ENCODE data around the gene FSCN2.

- TF ChIP-seq REST (IDR thresholded peaks at IDR 0.05; ENCODE audit: unreplicated experiment) (no peak), EZH2 (IDR thresholded peaks at IDR 0.05; ENCODE audit: low read depth, unreplicated experiment) (no peak), EZH2phosphoT487 (IDR thresholded peaks at IDR 0.05; ENCODE audit: unreplicated experiment) (no peak), POLR2AphosphoS5 (IDR thresholded peaks at IDR 0.05; ENCODE audit: low read depth) (no peak), ZNF114 (CRISPR knock-in tag; IDR thresholded peaks at IDR 0.05) (no peak), ZNF331 (CRISPR knock-in tag; IDR thresholded peaks at IDR 0.05; ENCODE audit: low read depth) (no peak), CREB1 (CRISPR knock-in tag; IDR thresholded peaks at IDR 0.05; ENCODE audit: low read depth) (no peak), JUNB (IDR thresholded peaks at IDR 0.05; ENCODE audit: unreplicated experiment) (no peak), NANOG (IDR thresholded peaks at IDR 0.05; ENCODE audit: borderline replicate concordance) (no peak), STAT1 (IDR thresholded peaks at IDR 0.05; ENCODE audit: unreplicated experiment) (no peak)
- TF ChIP-seq, protein P1, sequence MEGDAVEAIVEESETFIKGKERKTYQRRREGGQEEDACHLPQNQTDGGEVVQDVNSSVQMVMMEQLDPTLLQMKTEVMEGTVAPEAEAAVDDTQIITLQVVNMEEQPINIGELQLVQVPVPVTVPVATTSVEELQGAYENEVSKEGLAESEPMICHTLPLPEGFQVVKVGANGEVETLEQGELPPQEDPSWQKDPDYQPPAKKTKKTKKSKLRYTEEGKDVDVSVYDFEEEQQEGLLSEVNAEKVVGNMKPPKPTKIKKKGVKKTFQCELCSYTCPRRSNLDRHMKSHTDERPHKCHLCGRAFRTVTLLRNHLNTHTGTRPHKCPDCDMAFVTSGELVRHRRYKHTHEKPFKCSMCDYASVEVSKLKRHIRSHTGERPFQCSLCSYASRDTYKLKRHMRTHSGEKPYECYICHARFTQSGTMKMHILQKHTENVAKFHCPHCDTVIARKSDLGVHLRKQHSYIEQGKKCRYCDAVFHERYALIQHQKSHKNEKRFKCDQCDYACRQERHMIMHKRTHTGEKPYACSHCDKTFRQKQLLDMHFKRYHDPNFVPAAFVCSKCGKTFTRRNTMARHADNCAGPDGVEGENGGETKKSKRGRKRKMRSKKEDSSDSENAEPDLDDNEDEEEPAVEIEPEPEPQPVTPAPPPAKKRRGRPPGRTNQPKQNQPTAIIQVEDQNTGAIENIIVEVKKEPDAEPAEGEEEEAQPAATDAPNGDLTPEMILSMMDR (conservative IDR thresholded peaks at IDR 0.05; ENCODE audit: low read depth in 2 of 2) = no peak
- TF ChIP-seq, protein P2, sequence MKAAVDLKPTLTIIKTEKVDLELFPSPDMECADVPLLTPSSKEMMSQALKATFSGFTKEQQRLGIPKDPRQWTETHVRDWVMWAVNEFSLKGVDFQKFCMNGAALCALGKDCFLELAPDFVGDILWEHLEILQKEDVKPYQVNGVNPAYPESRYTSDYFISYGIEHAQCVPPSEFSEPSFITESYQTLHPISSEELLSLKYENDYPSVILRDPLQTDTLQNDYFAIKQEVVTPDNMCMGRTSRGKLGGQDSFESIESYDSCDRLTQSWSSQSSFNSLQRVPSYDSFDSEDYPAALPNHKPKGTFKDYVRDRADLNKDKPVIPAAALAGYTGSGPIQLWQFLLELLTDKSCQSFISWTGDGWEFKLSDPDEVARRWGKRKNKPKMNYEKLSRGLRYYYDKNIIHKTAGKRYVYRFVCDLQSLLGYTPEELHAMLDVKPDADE (IDR thresholded peaks at IDR 0.05) = no peak
- TF ChIP-seq, protein P3, sequence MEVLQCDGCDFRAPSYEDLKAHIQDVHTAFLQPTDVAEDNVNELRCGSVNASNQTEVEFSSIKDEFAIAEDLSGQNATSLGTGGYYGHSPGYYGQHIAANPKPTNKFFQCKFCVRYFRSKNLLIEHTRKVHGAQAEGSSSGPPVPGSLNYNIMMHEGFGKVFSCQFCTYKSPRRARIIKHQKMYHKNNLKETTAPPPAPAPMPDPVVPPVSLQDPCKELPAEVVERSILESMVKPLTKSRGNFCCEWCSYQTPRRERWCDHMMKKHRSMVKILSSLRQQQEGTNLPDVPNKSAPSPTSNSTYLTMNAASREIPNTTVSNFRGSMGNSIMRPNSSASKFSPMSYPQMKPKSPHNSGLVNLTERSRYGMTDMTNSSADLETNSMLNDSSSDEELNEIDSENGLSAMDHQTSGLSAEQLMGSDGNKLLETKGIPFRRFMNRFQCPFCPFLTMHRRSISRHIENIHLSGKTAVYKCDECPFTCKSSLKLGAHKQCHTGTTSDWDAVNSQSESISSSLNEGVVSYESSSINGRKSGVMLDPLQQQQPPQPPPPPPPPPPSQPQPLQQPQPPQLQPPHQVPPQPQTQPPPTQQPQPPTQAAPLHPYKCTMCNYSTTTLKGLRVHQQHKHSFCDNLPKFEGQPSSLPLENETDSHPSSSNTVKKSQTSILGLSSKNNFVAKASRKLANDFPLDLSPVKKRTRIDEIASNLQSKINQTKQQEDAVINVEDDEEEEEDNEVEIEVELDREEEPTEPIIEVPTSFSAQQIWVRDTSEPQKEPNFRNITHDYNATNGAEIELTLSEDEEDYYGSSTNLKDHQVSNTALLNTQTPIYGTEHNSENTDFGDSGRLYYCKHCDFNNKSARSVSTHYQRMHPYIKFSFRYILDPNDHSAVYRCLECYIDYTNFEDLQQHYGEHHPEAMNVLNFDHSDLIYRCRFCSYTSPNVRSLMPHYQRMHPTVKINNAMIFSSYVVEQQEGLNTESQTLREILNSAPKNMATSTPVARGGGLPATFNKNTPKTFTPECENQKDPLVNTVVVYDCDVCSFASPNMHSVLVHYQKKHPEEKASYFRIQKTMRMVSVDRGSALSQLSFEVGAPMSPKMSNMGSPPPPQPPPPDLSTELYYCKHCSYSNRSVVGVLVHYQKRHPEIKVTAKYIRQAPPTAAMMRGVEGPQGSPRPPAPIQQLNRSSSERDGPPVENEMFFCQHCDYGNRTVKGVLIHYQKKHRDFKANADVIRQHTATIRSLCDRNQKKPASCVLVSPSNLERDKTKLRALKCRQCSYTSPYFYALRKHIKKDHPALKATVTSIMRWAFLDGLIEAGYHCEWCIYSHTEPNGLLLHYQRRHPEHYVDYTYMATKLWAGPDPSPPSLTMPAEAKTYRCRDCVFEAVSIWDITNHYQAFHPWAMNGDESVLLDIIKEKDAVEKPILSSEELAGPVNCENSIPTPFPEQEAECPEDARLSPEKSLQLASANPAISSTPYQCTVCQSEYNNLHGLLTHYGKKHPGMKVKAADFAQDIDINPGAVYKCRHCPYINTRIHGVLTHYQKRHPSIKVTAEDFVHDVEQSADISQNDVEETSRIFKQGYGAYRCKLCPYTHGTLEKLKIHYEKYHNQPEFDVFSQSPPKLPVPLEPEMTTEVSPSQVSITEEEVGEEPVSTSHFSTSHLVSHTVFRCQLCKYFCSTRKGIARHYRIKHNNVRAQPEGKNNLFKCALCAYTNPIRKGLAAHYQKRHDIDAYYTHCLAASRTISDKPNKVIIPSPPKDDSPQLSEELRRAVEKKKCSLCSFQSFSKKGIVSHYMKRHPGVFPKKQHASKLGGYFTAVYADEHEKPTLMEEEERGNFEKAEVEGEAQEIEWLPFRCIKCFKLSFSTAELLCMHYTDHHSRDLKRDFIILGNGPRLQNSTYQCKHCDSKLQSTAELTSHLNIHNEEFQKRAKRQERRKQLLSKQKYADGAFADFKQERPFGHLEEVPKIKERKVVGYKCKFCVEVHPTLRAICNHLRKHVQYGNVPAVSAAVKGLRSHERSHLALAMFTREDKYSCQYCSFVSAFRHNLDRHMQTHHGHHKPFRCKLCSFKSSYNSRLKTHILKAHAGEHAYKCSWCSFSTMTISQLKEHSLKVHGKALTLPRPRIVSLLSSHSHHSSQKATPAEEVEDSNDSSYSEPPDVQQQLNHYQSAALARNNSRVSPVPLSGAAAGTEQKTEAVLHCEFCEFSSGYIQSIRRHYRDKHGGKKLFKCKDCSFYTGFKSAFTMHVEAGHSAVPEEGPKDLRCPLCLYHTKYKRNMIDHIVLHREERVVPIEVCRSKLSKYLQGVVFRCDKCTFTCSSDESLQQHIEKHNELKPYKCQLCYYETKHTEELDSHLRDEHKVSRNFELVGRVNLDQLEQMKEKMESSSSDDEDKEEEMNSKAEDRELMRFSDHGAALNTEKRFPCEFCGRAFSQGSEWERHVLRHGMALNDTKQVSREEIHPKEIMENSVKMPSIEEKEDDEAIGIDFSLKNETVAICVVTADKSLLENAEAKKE (CRISPR knock-in tag; IDR thresholded peaks at IDR 0.05) = no peak
Measured at GRCh38 chr17:81529437-81529803, 1.2 kb downstream of the FSCN2 start.
